ENCODE measurements around the gene SLC35G3. TPM values are rescaled to one million over a fixed set of nuclear protein-coding genes. Genes with fewer than 3 reads are reported as not detected.
"Not testable (repeated sequence)": the region's sequence is repeated elsewhere in the genome, so short reads cannot be mapped to it uniquely, and the experiment has no call there.

SLC35G3 gene
- total RNA-seq, 1 donor: not detected

DNA sequence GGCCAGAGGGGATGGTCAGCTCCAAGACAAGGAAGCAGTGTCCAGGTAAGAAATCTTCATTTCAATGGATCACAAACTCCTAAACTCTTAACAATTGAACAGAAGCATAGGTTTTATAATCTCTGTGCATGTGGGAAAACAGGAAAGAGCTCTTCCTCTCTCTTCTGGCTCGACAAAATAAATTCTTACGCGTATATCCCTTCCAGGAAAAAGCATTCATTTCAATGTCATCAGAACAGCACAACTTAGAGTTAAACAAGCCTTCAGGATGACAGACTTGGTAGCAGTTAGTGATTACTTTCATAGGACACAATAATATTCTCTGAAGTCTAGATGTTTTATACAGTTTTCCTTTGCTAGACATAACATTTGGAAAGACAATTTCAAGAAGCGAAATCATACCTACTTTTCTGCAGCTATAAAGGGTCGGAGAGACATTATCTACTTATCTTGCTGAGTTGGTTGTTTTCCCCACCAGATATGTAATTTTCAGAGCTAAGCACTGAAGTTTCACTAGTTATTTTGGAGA is 19.3 kb upstream of the SLC35G3 start:
- TF ChIP-seq, protein P1, sequence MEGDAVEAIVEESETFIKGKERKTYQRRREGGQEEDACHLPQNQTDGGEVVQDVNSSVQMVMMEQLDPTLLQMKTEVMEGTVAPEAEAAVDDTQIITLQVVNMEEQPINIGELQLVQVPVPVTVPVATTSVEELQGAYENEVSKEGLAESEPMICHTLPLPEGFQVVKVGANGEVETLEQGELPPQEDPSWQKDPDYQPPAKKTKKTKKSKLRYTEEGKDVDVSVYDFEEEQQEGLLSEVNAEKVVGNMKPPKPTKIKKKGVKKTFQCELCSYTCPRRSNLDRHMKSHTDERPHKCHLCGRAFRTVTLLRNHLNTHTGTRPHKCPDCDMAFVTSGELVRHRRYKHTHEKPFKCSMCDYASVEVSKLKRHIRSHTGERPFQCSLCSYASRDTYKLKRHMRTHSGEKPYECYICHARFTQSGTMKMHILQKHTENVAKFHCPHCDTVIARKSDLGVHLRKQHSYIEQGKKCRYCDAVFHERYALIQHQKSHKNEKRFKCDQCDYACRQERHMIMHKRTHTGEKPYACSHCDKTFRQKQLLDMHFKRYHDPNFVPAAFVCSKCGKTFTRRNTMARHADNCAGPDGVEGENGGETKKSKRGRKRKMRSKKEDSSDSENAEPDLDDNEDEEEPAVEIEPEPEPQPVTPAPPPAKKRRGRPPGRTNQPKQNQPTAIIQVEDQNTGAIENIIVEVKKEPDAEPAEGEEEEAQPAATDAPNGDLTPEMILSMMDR (IDR thresholded peaks at IDR 0.05; ENCODE audit: insufficient read depth, low read length): no peak
- no peak for DNase-seq (ENCODE audit: low read depth)
- H3K4me3 ChIP-seq (ENCODE audit: low read depth, low read length): no peak overlapping the region

DNA sequence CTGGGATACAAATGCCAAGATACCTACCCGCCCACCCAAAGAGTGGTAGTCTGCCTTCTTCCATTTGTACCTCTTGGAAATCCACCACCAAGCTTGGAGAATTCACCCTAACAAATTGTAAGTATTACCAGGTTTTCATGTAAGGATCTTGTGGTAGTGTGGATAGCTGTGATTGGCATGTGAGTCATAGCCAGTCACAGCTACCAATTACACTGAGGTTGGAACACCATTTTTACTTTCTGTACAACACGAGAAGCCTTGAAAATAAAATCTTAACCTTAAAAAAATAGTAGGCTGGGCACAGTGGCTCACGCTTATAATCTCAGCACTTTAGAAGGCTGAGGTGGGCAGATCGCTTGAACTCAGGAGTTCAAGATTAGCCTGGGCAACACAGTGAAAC is 18.5 kb upstream of the SLC35G3 start:
- H3K4me3 ChIP-seq (ENCODE audit: low read depth, low read length): no peak overlapping the region
- no peak for DNase-seq (ENCODE audit: low read depth)
- TF ChIP-seq, protein P1 (IDR thresholded peaks at IDR 0.05; ENCODE audit: insufficient read depth, low read length): no peak

GRCh38 chr17:35210741-35211140 is 16.5 kb upstream of the SLC35G3 start:
- H3K4me3 ChIP-seq (ENCODE audit: low read depth, low read length): no peak overlapping the region
- TF ChIP-seq, protein P1 (IDR thresholded peaks at IDR 0.05; ENCODE audit: insufficient read depth, low read length): no peak
- DNase-seq (ENCODE audit: low read depth): no peak

GRCh38 chr17:35202582-35202981 is 8.4 kb upstream of the SLC35G3 start:
- H3K4me3 ChIP-seq (ENCODE audit: low read depth, low read length); DNase-seq (ENCODE audit: low read depth): not testable (repeated sequence)

DNA sequence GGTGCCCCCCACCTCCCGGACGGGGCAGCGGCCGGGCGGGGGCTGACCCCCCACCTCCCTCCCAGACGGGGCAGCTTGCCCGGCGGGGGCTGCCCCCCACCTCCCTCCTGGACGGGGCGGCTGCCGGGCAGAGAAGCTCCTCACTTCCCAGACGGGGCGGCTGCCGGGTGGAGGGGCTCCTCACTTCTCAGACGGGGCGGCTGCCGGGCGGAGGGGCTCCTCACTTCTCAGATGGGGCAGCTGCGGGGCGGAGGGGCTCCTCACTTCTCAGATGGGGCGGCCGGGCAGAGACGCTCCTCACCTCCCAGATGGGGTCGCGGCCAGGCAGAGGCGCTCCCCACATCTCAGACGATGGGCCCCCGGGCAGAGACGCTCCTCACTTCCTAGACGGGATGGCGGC is 869 bp upstream of the SLC35G3 start:
- H3K4me3 ChIP-seq (ENCODE audit: low read depth, low read length); DNase-seq (ENCODE audit: low read depth): not testable (repeated sequence)

DNA sequence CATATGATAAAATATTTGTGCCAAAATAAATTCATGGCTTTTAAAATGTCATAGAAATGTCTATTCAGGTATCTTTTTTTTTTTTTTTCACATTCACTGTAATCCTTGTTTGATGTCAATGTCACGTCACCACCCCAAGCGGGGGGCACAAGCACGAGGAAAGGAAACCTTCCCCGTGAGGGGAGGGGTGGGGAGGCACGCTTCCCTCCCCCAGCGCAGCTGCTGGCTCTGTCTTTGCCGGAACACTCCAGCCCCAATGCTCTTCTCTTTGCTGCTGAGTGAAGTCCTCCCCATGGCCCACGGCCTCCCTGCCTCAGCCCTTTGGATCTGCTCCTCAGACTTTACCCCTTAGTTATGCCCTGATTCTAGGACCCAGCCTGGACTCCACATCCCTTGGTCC is 1.5 kb downstream of the SLC35G3 start:
- no peak for DNase-seq (ENCODE audit: low read depth)
- H3K4me3 ChIP-seq (ENCODE audit: low read depth, low read length): no peak overlapping the region
- TF ChIP-seq, protein P1 (IDR thresholded peaks at IDR 0.05; ENCODE audit: insufficient read depth, low read length): no peak

DNA sequence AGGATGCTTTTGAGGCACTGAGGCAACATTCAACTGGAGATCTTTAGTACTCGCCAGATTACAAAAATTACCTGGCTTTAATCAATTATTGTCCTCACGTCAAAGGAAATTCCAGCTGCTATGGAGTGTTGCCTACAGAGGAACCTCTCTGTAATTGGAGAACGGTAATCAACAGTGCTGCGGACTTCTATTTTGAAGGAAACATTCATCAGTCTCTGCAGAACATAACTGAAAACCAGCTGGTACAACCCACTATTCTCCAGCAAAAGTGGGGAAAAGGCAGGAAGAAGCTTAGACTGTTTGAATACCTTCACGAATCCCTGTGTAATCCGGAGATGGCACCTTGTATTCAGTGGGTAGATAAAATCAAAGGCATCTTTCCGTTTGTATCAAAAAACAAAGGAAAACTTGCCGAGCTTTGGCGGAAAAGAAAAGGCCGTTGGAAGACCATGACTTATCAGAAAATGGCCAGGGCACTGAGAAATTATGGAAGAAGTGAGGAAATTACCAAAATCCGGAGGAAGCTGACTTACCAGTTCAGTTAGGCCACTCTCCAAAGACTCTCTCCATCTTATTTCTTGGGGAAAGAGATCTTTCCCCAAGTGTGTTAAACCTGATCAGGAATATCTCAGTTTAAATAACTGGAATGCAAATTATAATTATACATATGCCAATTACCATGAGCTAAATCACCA is 3.0 kb downstream of the SLC35G3 start:
- no peak overlapping the region for H3K4me3 ChIP-seq (ENCODE audit: low read depth, low read length)
- no peak for DNase-seq (ENCODE audit: low read depth)
- TF ChIP-seq, protein P1 (IDR thresholded peaks at IDR 0.05; ENCODE audit: insufficient read depth, low read length): no peak

DNA sequence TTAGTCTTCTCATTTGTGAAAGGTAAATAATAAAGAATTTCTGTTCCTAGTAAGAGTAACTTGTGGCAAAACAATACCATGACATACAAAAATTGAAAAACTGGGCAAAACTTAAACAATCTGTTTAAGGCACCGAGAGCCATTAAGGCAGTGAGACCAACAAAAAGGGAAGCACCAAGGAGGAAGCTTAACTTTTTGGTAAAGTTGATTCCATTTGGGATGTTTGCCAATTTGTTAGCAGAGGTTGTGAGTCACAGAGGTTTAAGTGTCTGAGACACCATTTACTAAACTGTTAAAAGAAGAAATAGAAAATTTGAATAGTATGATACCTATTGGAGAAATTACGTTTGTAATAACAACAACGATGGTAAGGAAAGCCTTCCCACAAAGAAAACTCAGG is 4.9 kb downstream of the SLC35G3 start:
- TF ChIP-seq, protein P1 (IDR thresholded peaks at IDR 0.05; ENCODE audit: insufficient read depth, low read length): no peak
- H3K4me3 ChIP-seq (ENCODE audit: low read depth, low read length): no peak overlapping the region
- DNase-seq (ENCODE audit: low read depth): peak; percentile 21
